ENCODE data around the gene SHMT2.
A peak's percentile ranks its signal among the peaks of the same experiment; 100 is the strongest.

The SHMT2 gene

GRCh38 chr12:57242329-57242690 is 12.8 kb downstream of the SHMT2 start:
- Histone ChIP-seq H3K27ac (ENCODE audit: low read depth, low read length, severe bottlenecking) (no peak overlapping the region), H3K4me3 (ENCODE audit: extremely low read depth, insufficient read depth, low read length, poor library complexity, severe bottlenecking) (no peak overlapping the region)

GRCh38 chr12:57242691-57243454 is 13.4 kb downstream of the SHMT2 start:
- WGBS, 2 experiments (ENCODE audit: insufficient coverage in 2 of 2), result 1% methylated on average over 29 to 30 of the region's 45 CpGs
- H3K4me1 ChIP-seq (ENCODE audit: control insufficient read depth, insufficient read depth, low read length, poor library complexity, severe bottlenecking), result peaks cover 11% of the 10 kb centered on the region
- no peaks in the 10 kb centered on the region for H3K9me3 ChIP-seq (ENCODE audit: control insufficient read depth, low read length)
- peak overlapping the region; percentile 37 for H3K4me3 ChIP-seq (ENCODE audit: extremely low read depth, insufficient read depth, low read length, poor library complexity, severe bottlenecking)
- peak overlapping the region; percentile 36 for H3K27ac ChIP-seq (ENCODE audit: low read depth, low read length, severe bottlenecking)
- no peaks in the 10 kb centered on the region for H3K36me3 ChIP-seq (ENCODE audit: control insufficient read depth, insufficient read depth, low read length)

More at GRCh38 chr12:57242329-57242690, 12.8 kb downstream of the SHMT2 start:
- 3 to 4% methylated on average over 6 to 11 of the region's 18 CpGs for WGBS, 2 experiments (ENCODE audit: insufficient coverage in 2 of 2)
- Histone ChIP-seq H3K4me1 (ENCODE audit: control insufficient read depth, insufficient read depth, low read length, poor library complexity, severe bottlenecking) (peaks cover 11% of the 10 kb centered on the region), H3K9me3 (ENCODE audit: control insufficient read depth, low read length) (no peaks in the 10 kb centered on the region), H3K36me3 (ENCODE audit: control insufficient read depth, insufficient read depth, low read length) (no peaks in the 10 kb centered on the region)

- peak overlapping the region; percentile 37 for H3K4me3 ChIP-seq (ENCODE audit: extremely low read depth, insufficient read depth, low read length, poor library complexity, severe bottlenecking)
Measured at GRCh38 chr12:57243521-57244311, 14.2 kb downstream of the SHMT2 start.

GRCh38 chr12:57244312-57244696 is 14.8 kb downstream of the SHMT2 start:
- Histone ChIP-seq H3K9me3 (ENCODE audit: control insufficient read depth, low read length) (no peaks in the 10 kb centered on the region), H3K36me3 (ENCODE audit: control insufficient read depth, insufficient read depth, low read length) (no peaks in the 10 kb centered on the region), H3K27ac (ENCODE audit: low read depth, low read length, severe bottlenecking) (no peak overlapping the region), H3K4me1 (ENCODE audit: control insufficient read depth, insufficient read depth, low read length, poor library complexity, severe bottlenecking) (peaks cover 11% of the 10 kb centered on the region), H3K4me3 (ENCODE audit: extremely low read depth, insufficient read depth, low read length, poor library complexity, severe bottlenecking) (no peak overlapping the region)
- 93 to 100% methylated on average over 1 to 3 of the region's 6 CpGs for WGBS, 2 experiments (ENCODE audit: insufficient coverage in 2 of 2)

More at GRCh38 chr12:57243521-57244311, 14.2 kb downstream of the SHMT2 start:
- 21 to 31% methylated on average over 13 to 31 of the region's 41 CpGs for WGBS, 2 experiments (ENCODE audit: insufficient coverage in 2 of 2)
- H3K36me3 ChIP-seq (ENCODE audit: control insufficient read depth, insufficient read depth, low read length), result no peaks in the 10 kb centered on the region
- H3K27ac ChIP-seq (ENCODE audit: low read depth, low read length, severe bottlenecking), result peak overlapping the region; percentile 36
- H3K9me3 ChIP-seq (ENCODE audit: control insufficient read depth, low read length), result no peaks in the 10 kb centered on the region
- H3K4me1 ChIP-seq (ENCODE audit: control insufficient read depth, insufficient read depth, low read length, poor library complexity, severe bottlenecking), result peaks cover 11% of the 10 kb centered on the region

- H3K36me3 ChIP-seq (ENCODE audit: control insufficient read depth, insufficient read depth, low read length), result no peaks in the 10 kb centered on the region
Measured at GRCh38 chr12:57247041-57247440, 17.5 kb downstream of the SHMT2 start.

GRCh38 chr12:57248934-57249742 is 19.6 kb downstream of the SHMT2 start:
- no peak overlapping the region for H3K27ac ChIP-seq (ENCODE audit: low read depth, low read length, severe bottlenecking)
- WGBS, 2 experiments (ENCODE audit: insufficient coverage in 2 of 2), result 83 to 100% methylated on average over 1 to 3 of the region's 7 CpGs
- H3K9me3 ChIP-seq (ENCODE audit: control insufficient read depth, low read length), result no peaks in the 10 kb centered on the region
- peaks cover 3% of the 10 kb centered on the region for H3K4me1 ChIP-seq (ENCODE audit: control insufficient read depth, insufficient read depth, low read length, poor library complexity, severe bottlenecking)
- H3K4me3 ChIP-seq (ENCODE audit: extremely low read depth, insufficient read depth, low read length, poor library complexity, severe bottlenecking), result no peak overlapping the region
- peaks cover 3% of the 10 kb centered on the region for H3K36me3 ChIP-seq (ENCODE audit: control insufficient read depth, insufficient read depth, low read length)

More at GRCh38 chr12:57247041-57247440, 17.5 kb downstream of the SHMT2 start:
- H3K9me3 ChIP-seq (ENCODE audit: control insufficient read depth, low read length), result no peaks in the 10 kb centered on the region
- H3K4me1 ChIP-seq (ENCODE audit: control insufficient read depth, insufficient read depth, low read length, poor library complexity, severe bottlenecking), result peaks cover 3% of the 10 kb centered on the region
- WGBS, 2 experiments (ENCODE audit: insufficient coverage in 2 of 2), result 71% methylated on average over 1 of the region's 1 CpG; no CpG with 5 or more reads in 1 of the 2 experiments
- H3K4me3 ChIP-seq (ENCODE audit: extremely low read depth, insufficient read depth, low read length, poor library complexity, severe bottlenecking), result no peak overlapping the region
- no peak overlapping the region for H3K27ac ChIP-seq (ENCODE audit: low read depth, low read length, severe bottlenecking)

GRCh38 chr12:57250541-57250940 is 21.0 kb downstream of the SHMT2 start:
- Histone ChIP-seq H3K36me3 (ENCODE audit: control insufficient read depth, insufficient read depth, low read length) (peaks cover 3% of the 10 kb centered on the region), H3K9me3 (ENCODE audit: control insufficient read depth, low read length) (no peaks in the 10 kb centered on the region), H3K27ac (ENCODE audit: low read depth, low read length, severe bottlenecking) (no peak overlapping the region), H3K4me3 (ENCODE audit: extremely low read depth, insufficient read depth, low read length, poor library complexity, severe bottlenecking) (no peak overlapping the region), H3K4me1 (ENCODE audit: control insufficient read depth, insufficient read depth, low read length, poor library complexity, severe bottlenecking) (peaks cover 6% of the 10 kb centered on the region)
- WGBS, 2 experiments (ENCODE audit: insufficient coverage in 2 of 2), result 100% methylated on average over 1 of the region's 3 CpGs

- no peaks in the 10 kb centered on the region for H3K9me3 ChIP-seq (ENCODE audit: control insufficient read depth, low read length)
- peaks cover 9% of the 10 kb centered on the region for H3K4me1 ChIP-seq (ENCODE audit: control insufficient read depth, insufficient read depth, low read length, poor library complexity, severe bottlenecking)
- H3K27ac ChIP-seq (ENCODE audit: low read depth, low read length, severe bottlenecking), result no peak within 1 kb of the TSS
- WGBS, 2 experiments (ENCODE audit: insufficient coverage in 2 of 2), result 30 to 72% methylated on average over 3 to 4 of the region's 7 CpGs
- no peak within 1 kb of the TSS for H3K4me3 ChIP-seq (ENCODE audit: extremely low read depth, insufficient read depth, low read length, poor library complexity, severe bottlenecking)
- peaks cover 7% of the 10 kb centered on the region for H3K36me3 ChIP-seq (ENCODE audit: control insufficient read depth, insufficient read depth, low read length)
Measured at GRCh38 chr12:57250956-57251355, 21.4 kb downstream of the SHMT2 start, which contains the start of gene STAC3. STAC3 (minus strand) TSS chr12:57251187; CDS start chr12:57249636, 1,551 bp downstream.

GRCh38 chr12:57254506-57255280 is 25.2 kb downstream of the SHMT2 start:
- Histone ChIP-seq H3K9me3 (ENCODE audit: control insufficient read depth, low read length) (no peaks in the 10 kb centered on the region), H3K4me1 (ENCODE audit: control insufficient read depth, insufficient read depth, low read length, poor library complexity, severe bottlenecking) (peaks cover 9% of the 10 kb centered on the region), H3K27ac (ENCODE audit: low read depth, low read length, severe bottlenecking) (no peak overlapping the region), H3K4me3 (ENCODE audit: extremely low read depth, insufficient read depth, low read length, poor library complexity, severe bottlenecking) (no peak overlapping the region), H3K36me3 (ENCODE audit: control insufficient read depth, insufficient read depth, low read length) (peaks cover 33% of the 10 kb centered on the region)
- 88 to 92% methylated on average over 11 of the region's 14 CpGs for WGBS, 2 experiments (ENCODE audit: insufficient coverage in 2 of 2)

- H3K4me1 ChIP-seq (ENCODE audit: control insufficient read depth, insufficient read depth, low read length, poor library complexity, severe bottlenecking), result peaks cover 7% of the 10 kb centered on the region
- H3K4me3 ChIP-seq (ENCODE audit: extremely low read depth, insufficient read depth, low read length, poor library complexity, severe bottlenecking), result no peak overlapping the region
- H3K9me3 ChIP-seq (ENCODE audit: control insufficient read depth, low read length), result no peaks in the 10 kb centered on the region
- WGBS, 2 experiments (ENCODE audit: insufficient coverage in 2 of 2), result 96 to 100% methylated on average over 4 of the region's 6 CpGs
- peaks cover 33% of the 10 kb centered on the region for H3K36me3 ChIP-seq (ENCODE audit: control insufficient read depth, insufficient read depth, low read length)
- no peak overlapping the region for H3K27ac ChIP-seq (ENCODE audit: low read depth, low read length, severe bottlenecking)
Measured at GRCh38 chr12:57255916-57256315, 26.4 kb downstream of the SHMT2 start.
